Muscle of leg (tissue), 11 donors: Measurements from ENCODE around the gene DPP9. TPM values are rescaled to one million over a fixed set of nuclear protein-coding genes. Genes with fewer than 3 reads are reported as not detected.

Source experiments
- DNase-seq: peaks from one replicate; pipeline ENCODE4 v3.0.0; 2013
- H3K27ac ChIP-seq: one replicate; pipeline ENCODE4 v1.5.1; 2013; ENCODE audit warnings: mild to moderate bottlenecking, low read length, control low read depth
- H3K27me3 ChIP-seq: one replicate; pipeline ENCODE4 v1.6.1; 2013; ENCODE audit warnings: low read length; ENCODE audit not compliant: control insufficient read depth, insufficient read depth
- H3K36me3 ChIP-seq: one replicate; pipeline ENCODE4 v1.6.1; 2013; ENCODE audit warnings: low read length; ENCODE audit not compliant: control insufficient read depth, insufficient read depth
- H3K4me1 ChIP-seq: one replicate; pipeline ENCODE4 v1.6.1; 2013; ENCODE audit warnings: low read length; ENCODE audit not compliant: control insufficient read depth, insufficient read depth
- H3K4me3 ChIP-seq: one replicate; pipeline ENCODE4 v1.5.1; 2013; ENCODE audit warnings: low read length, control low read depth
- H3K9me3 ChIP-seq: replicated peaks from 2 replicates; pipeline ENCODE4 v1.6.1; 2013; ENCODE audit warnings: low read depth, low read length; ENCODE audit not compliant: control insufficient read depth
- WGBS: methylation state at CpG from one replicate; pipeline ENCODE4 v1.1.5; 2013; ENCODE audit warnings: missing lambda C conversion rate; ENCODE audit not compliant: insufficient coverage; 5-methylcytosine and 5-hydroxymethylcytosine counted together
- polyA plus RNA-seq, 8 donors: library from polyadenylated mRNA; unstranded; fragments of 120-200 nt; gene quantifications; one replicate each; pipeline versions ENCODE4 v1.2.1 to v1.2.3, GENCODE V29; 2013; ENCODE audit warnings: inconsistent platforms in 1 of 8, low replicate concordance in 1 of 8; ENCODE audit not compliant: insufficient read length in 8 of 8, insufficient read depth in 1 of 8
- total RNA-seq: library from RNA; stranded (reverse); fragments of 120-200 nt; gene quantifications from one replicate; pipeline ENCODE4 v1.2.4, GENCODE V29; 2013

The DPP9 gene
- total and polyA plus RNA-seq, 9 donors = 13.3 to 24.2 (median 22.6) TPM

GRCh38 chr19:4636151-4636717 lies 87.4 kb downstream of the DPP9 start:
- H3K27ac ChIP-seq = peak overlapping the region; percentile 35
- peak; percentile 75 for DNase-seq
- peaks cover 51% of the 10 kb centered on the region for H3K4me1 ChIP-seq
- no peaks in the 10 kb centered on the region for H3K27me3 ChIP-seq
- WGBS = under 1% methylated on average over 42 of the region's 43 CpGs
- H3K36me3 ChIP-seq = no peaks in the 10 kb centered on the region
- H3K9me3 ChIP-seq = no peaks in the 10 kb centered on the region
- peak overlapping the region; percentile 53 for H3K4me3 ChIP-seq

- Histone ChIP-seq H3K27ac (no peak overlapping the region), H3K9me3 (no peaks in the 10 kb centered on the region), H3K4me1 (peaks cover 50% of the 10 kb centered on the region), H3K36me3 (no peaks in the 10 kb centered on the region), H3K4me3 (peak overlapping the region; percentile 53), H3K27me3 (no peaks in the 10 kb centered on the region)
- 11% methylated on average over 4 of the region's 13 CpGs for WGBS
- peak; percentile 43 for DNase-seq
These were observed 87.9 kb downstream of the DPP9 start for GRCh38 chr19:4635754-4636116.

- H3K4me1 ChIP-seq = peaks cover 30% of the 10 kb centered on the region
- WGBS = 45% methylated on average over 10 of the region's 14 CpGs
- no peak overlapping the region for H3K4me3 ChIP-seq
- H3K27ac ChIP-seq = no peak overlapping the region
- H3K9me3 ChIP-seq = no peaks in the 10 kb centered on the region
- H3K36me3 ChIP-seq = no peaks in the 10 kb centered on the region
- DNase-seq = peak; percentile 71
- no peaks in the 10 kb centered on the region for H3K27me3 ChIP-seq
These were observed 90.3 kb downstream of the DPP9 start for GRCh38 chr19:4633140-4633967.

Other genes starting within 250 kb of the DPP9 start
- 2.8 TPM for gene PLIN4, start 205.4 kb downstream of the DPP9 start, total RNA-seq
- 1 to 10 TPM; 1.4 to 4.5 (median 3.3) TPM for gene PLIN4, start 205.4 kb downstream of the DPP9 start, polyA plus RNA-seq
- gene PLIN5, start 188.6 kb downstream of the DPP9 start, total RNA-seq = 2.3 TPM
- 1 to 10 TPM in 5 of 8 donors, under 1 TPM in 3; 0.83 to 5.2 (median 1.8) TPM for gene PLIN5, start 188.6 kb downstream of the DPP9 start, polyA plus RNA-seq
- 0.18 TPM for gene LRG1, start 183.8 kb downstream of the DPP9 start, total RNA-seq
- under 1 TPM; 0.48 to 0.92 (median 0.66) TPM for gene LRG1, start 183.8 kb downstream of the DPP9 start, polyA plus RNA-seq
- 15.6 TPM for gene SEMA6B, start 164.2 kb downstream of the DPP9 start, total RNA-seq
- 10 to 100 TPM; 37.4 to 63.2 (median 52.9) TPM for gene SEMA6B, start 164.2 kb downstream of the DPP9 start, polyA plus RNA-seq
- gene TNFAIP8L1, start 84.3 kb downstream of the DPP9 start, total RNA-seq = 6.8 TPM
- 10 to 100 TPM in 7 of 8 donors, 1 to 10 TPM in 1; 10.0 to 15.5 (median 13.2) TPM for gene TNFAIP8L1, start 84.3 kb downstream of the DPP9 start, polyA plus RNA-seq
- gene MYDGF, start 53.5 kb downstream of the DPP9 start, total RNA-seq = 59.9 TPM
- 100 to 1,000 TPM in 1 of 8 donors, 10 to 100 TPM in 7; 66.1 to 102 (median 77.1) TPM for gene MYDGF, start 53.5 kb downstream of the DPP9 start, polyA plus RNA-seq
- 17.6 TPM for gene FEM1A, start 67.9 kb upstream of the DPP9 start, total RNA-seq
- gene FEM1A, start 67.9 kb upstream of the DPP9 start, polyA plus RNA-seq = 1 to 10 TPM; 1.8 to 4.5 (median 3.4) TPM
- 1.3 TPM for gene TICAM1, start 107.9 kb upstream of the DPP9 start, total RNA-seq
- gene TICAM1, start 107.9 kb upstream of the DPP9 start, polyA plus RNA-seq = 1 to 10 TPM; 3.7 to 6.5 (median 5.3) TPM
- gene PLIN3, start 143.8 kb upstream of the DPP9 start, total RNA-seq = 26.8 TPM
- gene PLIN3, start 143.8 kb upstream of the DPP9 start, polyA plus RNA-seq = 10 to 100 TPM; 33.1 to 52.9 (median 45.7) TPM
- 0.04 TPM for gene ARRDC5, start 179.1 kb upstream of the DPP9 start, total RNA-seq
- under 1 TPM in 4 of 8 donors, not detected in 4; 0.06 to 0.16 (median 0.11) TPM for gene ARRDC5, start 179.1 kb upstream of the DPP9 start, polyA plus RNA-seq
- gene UHRF1, start 185.7 kb upstream of the DPP9 start, total RNA-seq = 19.2 TPM
- 10 to 100 TPM; 29.2 to 42.5 (median 33.0) TPM for gene UHRF1, start 185.7 kb upstream of the DPP9 start, polyA plus RNA-seq
- gene KDM4B, start 245.3 kb upstream of the DPP9 start, total RNA-seq = 8.1 TPM
- gene KDM4B, start 245.3 kb upstream of the DPP9 start, polyA plus RNA-seq = 10 to 100 TPM; 15.8 to 22.3 (median 21.1) TPM